Panc1 (cell line): ENCODE measurements around the gene CNKSR3.

Experiments
- CTCF ChIP-seq: fragments of 450-650 bp; IDR thresholded peaks from 2 replicates; pipeline ENCODE4 v1.5.1; 2017; ENCODE audit warnings: mild to moderate bottlenecking
- POLR2AphosphoS5 ChIP-seq: IDR thresholded peaks from 2 replicates; pipeline ENCODE4 v1.6.1; 2012; ENCODE audit warnings: mild to moderate bottlenecking, low read depth, low read length, moderate library complexity
- SIN3A ChIP-seq: IDR thresholded peaks from 2 replicates; pipeline ENCODE4 v1.6.1; 2012; ENCODE audit warnings: low read depth, mild to moderate bottlenecking, low read length, moderate library complexity, borderline replicate concordance; ENCODE audit not compliant: insufficient read depth
- TCF7L2 ChIP-seq: IDR thresholded peaks from 2 replicates; pipeline ENCODE4 v1.6.1; 2011; ENCODE audit warnings: mild to moderate bottlenecking, low read depth, low read length, inconsistent platforms
- TF ChIP-seq, protein P1 (sequence below), 2 experiments: IDR thresholded peaks; 2 replicates each; pipeline ENCODE4 v1.6.1; 2011 to 2012; ENCODE audit warnings: low read depth in 2 of 2, control low read depth in 1 of 2, low read length in 1 of 2, mild to moderate bottlenecking in 1 of 2, moderate library complexity in 1 of 2; ENCODE audit not compliant: insufficient read depth in 1 of 2

DNA sequence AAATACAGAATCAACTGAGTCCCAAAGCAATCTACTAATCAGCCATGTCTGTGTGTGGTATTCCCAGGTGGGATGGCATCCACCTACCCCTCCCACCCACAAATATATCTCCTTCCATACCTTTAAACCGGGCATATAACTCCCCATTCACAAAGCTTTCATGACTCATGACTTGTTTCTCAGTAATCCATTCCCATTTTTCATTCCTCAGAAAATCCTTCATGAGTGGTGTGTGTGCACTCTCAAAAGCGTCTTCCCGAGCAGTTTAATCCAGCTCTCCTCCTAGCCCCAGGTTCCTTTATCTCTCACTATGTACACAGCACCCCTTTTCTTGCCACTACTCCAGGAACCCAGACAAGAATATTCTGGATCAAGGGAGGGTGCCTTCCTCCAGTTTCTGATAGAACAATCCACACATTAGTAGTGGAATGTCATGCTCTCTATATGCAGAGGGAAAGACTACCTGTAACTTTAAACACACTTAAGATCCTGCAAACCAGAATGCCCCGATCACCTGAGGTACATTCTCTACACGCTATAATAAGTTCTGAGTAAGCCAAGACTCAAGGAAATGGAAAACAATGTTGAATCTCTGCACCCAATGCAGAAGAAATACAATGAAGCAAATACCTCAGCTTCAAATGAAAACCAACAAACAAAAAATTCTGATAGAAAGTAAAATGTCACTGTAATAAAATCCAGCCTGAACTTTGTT is 98.2 kb downstream of the CNKSR3 start:
- TF ChIP-seq POLR2AphosphoS5 (no peak), CTCF (no peak), SIN3A (no peak), TCF7L2 (no peak)
- TF ChIP-seq, protein P1, sequence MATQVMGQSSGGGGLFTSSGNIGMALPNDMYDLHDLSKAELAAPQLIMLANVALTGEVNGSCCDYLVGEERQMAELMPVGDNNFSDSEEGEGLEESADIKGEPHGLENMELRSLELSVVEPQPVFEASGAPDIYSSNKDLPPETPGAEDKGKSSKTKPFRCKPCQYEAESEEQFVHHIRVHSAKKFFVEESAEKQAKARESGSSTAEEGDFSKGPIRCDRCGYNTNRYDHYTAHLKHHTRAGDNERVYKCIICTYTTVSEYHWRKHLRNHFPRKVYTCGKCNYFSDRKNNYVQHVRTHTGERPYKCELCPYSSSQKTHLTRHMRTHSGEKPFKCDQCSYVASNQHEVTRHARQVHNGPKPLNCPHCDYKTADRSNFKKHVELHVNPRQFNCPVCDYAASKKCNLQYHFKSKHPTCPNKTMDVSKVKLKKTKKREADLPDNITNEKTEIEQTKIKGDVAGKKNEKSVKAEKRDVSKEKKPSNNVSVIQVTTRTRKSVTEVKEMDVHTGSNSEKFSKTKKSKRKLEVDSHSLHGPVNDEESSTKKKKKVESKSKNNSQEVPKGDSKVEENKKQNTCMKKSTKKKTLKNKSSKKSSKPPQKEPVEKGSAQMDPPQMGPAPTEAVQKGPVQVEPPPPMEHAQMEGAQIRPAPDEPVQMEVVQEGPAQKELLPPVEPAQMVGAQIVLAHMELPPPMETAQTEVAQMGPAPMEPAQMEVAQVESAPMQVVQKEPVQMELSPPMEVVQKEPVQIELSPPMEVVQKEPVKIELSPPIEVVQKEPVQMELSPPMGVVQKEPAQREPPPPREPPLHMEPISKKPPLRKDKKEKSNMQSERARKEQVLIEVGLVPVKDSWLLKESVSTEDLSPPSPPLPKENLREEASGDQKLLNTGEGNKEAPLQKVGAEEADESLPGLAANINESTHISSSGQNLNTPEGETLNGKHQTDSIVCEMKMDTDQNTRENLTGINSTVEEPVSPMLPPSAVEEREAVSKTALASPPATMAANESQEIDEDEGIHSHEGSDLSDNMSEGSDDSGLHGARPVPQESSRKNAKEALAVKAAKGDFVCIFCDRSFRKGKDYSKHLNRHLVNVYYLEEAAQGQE (IDR thresholded peaks at IDR 0.05; ENCODE audit: insufficient read depth in 1 of 2, low read depth in 2 of 2, low read length in 1 of 2), result no peak
